Hepatocyte (in vitro differentiated cells): Measurements from ENCODE around the gene CDC45. TPM values are rescaled to one million over a fixed set of nuclear protein-coding genes. Genes with fewer than 3 reads are reported as not detected.

Experiments used
- DNase-seq: peaks from one replicate; pipeline ENCODE4 v3.0.0-alpha.2; 2016; ENCODE audit warnings: low spot score
- H2AFZ ChIP-seq: fragments of 200-600 bp; sonication (generic); 2 replicates; pipeline ENCODE4 v1.6.0; 2016; ENCODE audit warnings: antibody characterized with exemption, mild to moderate bottlenecking
- H3K27ac ChIP-seq: fragments of 200-600 bp; sonication (generic); 2 replicates; pipeline ENCODE4 v1.5.1; 2016; ENCODE audit warnings: mild to moderate bottlenecking
- H3K27me3 ChIP-seq: fragments of 200-600 bp; sonication (generic); 2 replicates; pipeline ENCODE4 v1.6.1; 2016
- H3K36me3 ChIP-seq: fragments of 200-600 bp; sonication (generic); replicated peaks from 2 replicates; pipeline ENCODE4 v1.5.1; 2016; ENCODE audit warnings: low read depth; ENCODE audit not compliant: insufficient read depth
- H3K4me1 ChIP-seq: fragments of 200-600 bp; sonication (generic); 2 replicates; pipeline ENCODE4 v1.5.1; 2016; ENCODE audit warnings: mild to moderate bottlenecking, moderate library complexity; ENCODE audit not compliant: insufficient read depth
- H3K4me2 ChIP-seq: fragments of 200-600 bp; sonication (generic); 2 replicates; pipeline ENCODE4 v1.6.0; 2016
- H3K4me3 ChIP-seq: fragments of 200-600 bp; sonication (generic); 2 replicates; pipeline ENCODE4 v1.5.1; 2016; ENCODE audit warnings: mild to moderate bottlenecking
- H3K79me2 ChIP-seq: fragments of 200-600 bp; sonication (generic); 2 replicates; pipeline ENCODE4 v1.6.0; 2017; ENCODE audit warnings: mild to moderate bottlenecking
- H3K9me2 ChIP-seq: fragments of 200-600 bp; sonication (generic); replicated peaks from 2 replicates; pipeline ENCODE4 v1.6.0; 2017; ENCODE audit warnings: mild to moderate bottlenecking; ENCODE audit not compliant: insufficient read depth
- H3K9me3 ChIP-seq: fragments of 200-600 bp; sonication (generic); 2 replicates; pipeline ENCODE4 v1.5.1; 2016; ENCODE audit warnings: low read depth, mild to moderate bottlenecking
- H4K20me1 ChIP-seq: fragments of 200-600 bp; sonication (generic); 2 replicates; pipeline ENCODE4 v1.6.0; 2016; ENCODE audit warnings: mild to moderate bottlenecking; ENCODE audit not compliant: insufficient read depth, poor library complexity, severe bottlenecking
- CTCF ChIP-seq: fragments of 200-600 bp; sonication (generic); IDR thresholded peaks from 2 replicates; pipeline ENCODE4 v1.5.1; 2016; ENCODE audit warnings: antibody characterized with exemption, mild to moderate bottlenecking; ENCODE audit not compliant: poor library complexity
- EZH2 ChIP-seq: fragments of 200-600 bp; sonication (generic); IDR thresholded peaks from 2 replicates; pipeline ENCODE4 v1.6.1; 2016; ENCODE audit warnings: antibody characterized with exemption, mild to moderate bottlenecking, borderline replicate concordance
- EZH2phosphoT487 ChIP-seq: fragments of 200-600 bp; sonication (generic); IDR thresholded peaks from one replicate; pipeline ENCODE4 v1.6.1; 2018; ENCODE audit warnings: antibody characterized with exemption, mild to moderate bottlenecking, low read depth, moderate library complexity; ENCODE audit not compliant: unreplicated experiment, severe bottlenecking
- WGBS: methylation state at CpG from one replicate; pipeline ENCODE4 v1.1.6; 2016; ENCODE audit warnings: low lambda C conversion rate; ENCODE audit errors: missing lambda C conversion rate; 5-methylcytosine and 5-hydroxymethylcytosine counted together
- polyA plus RNA-seq: library from polyadenylated mRNA; unstranded; fragments of >200 nt; fragmentation: Nextera tagmentation; extraction: Ambion mirVana; gene quantifications from 2 replicates; pipeline ENCODE4 v1.2.1, GENCODE V29; 2016
- total RNA-seq: library from RNA; depleted of rRNA; stranded (reverse); fragments of >200 nt; gene quantifications from 2 replicates; pipeline ENCODE4 v1.2.3, GENCODE V29; 2014

Gene CDC45
- total and polyA plus RNA-seq, 2 experiments from 2014 or later: 3.5 to 6.5 TPM

- H3K9me2 ChIP-seq: no peaks in the 10 kb centered on the region
- peaks cover 34% of the 10 kb centered on the region for H3K27me3 ChIP-seq
- no peaks in the 10 kb centered on the region for H3K36me3 ChIP-seq
- no peak overlapping the region for H3K4me2 ChIP-seq
- no peaks in the 10 kb centered on the region for H4K20me1 ChIP-seq
- no peak overlapping the region for H3K4me3 ChIP-seq
- 94% methylated on average over 6 of the region's 6 CpGs for WGBS
- no peak for TF ChIP-seq CTCF
- no peak for TF ChIP-seq EZH2
- TF ChIP-seq EZH2phosphoT487: no peak
- H3K4me1 ChIP-seq: peaks cover 13% of the 10 kb centered on the region
- no peak for DNase-seq
- no peaks in the 10 kb centered on the region for H3K9me3 ChIP-seq
- H3K27ac ChIP-seq: no peak overlapping the region
- H3K79me2 ChIP-seq: no peaks in the 10 kb centered on the region
- H2AFZ ChIP-seq: no peak overlapping the region
Observed at GRCh38 chr22:19520007-19520406, 40.3 kb downstream of the CDC45 start.

GRCh38 chr22:19520566-19521305, 41.0 kb downstream of the CDC45 start:
- H3K4me3 ChIP-seq: no peak overlapping the region
- 99% methylated on average over 10 of the region's 10 CpGs for WGBS

GRCh38 chr22:19522190-19522880, 42.6 kb downstream of the CDC45 start:
- peaks cover 55% of the 10 kb centered on the region for H3K27me3 ChIP-seq
- H3K4me3 ChIP-seq: no peak overlapping the region
- H3K9me2 ChIP-seq: no peaks in the 10 kb centered on the region
- H3K36me3 ChIP-seq: no peaks in the 10 kb centered on the region
- 91% methylated on average over 14 of the region's 16 CpGs for WGBS
- H3K27ac ChIP-seq: no peak overlapping the region
- H3K9me3 ChIP-seq: no peaks in the 10 kb centered on the region
- H3K4me2 ChIP-seq: no peak overlapping the region
- DNase-seq: no peak
- no peaks in the 10 kb centered on the region for H4K20me1 ChIP-seq
- no peak overlapping the region for H2AFZ ChIP-seq
- TF ChIP-seq EZH2: no peak
- TF ChIP-seq CTCF: no peak
- no peak for TF ChIP-seq EZH2phosphoT487
- no peaks in the 10 kb centered on the region for H3K79me2 ChIP-seq
- H3K4me1 ChIP-seq: peaks cover 13% of the 10 kb centered on the region

More at GRCh38 chr22:19520566-19521305, 41.0 kb downstream of the CDC45 start:
- Histone ChIP-seq H2AFZ (no peak overlapping the region), H4K20me1 (no peaks in the 10 kb centered on the region), H3K4me1 (peaks cover 13% of the 10 kb centered on the region), H3K9me2 (no peaks in the 10 kb centered on the region), H3K79me2 (no peaks in the 10 kb centered on the region), H3K27me3 (peaks cover 42% of the 10 kb centered on the region), H3K27ac (no peak overlapping the region), H3K9me3 (no peaks in the 10 kb centered on the region), H3K36me3 (no peaks in the 10 kb centered on the region), H3K4me2 (no peak overlapping the region)
- TF ChIP-seq EZH2phosphoT487: no peak
- TF ChIP-seq EZH2: no peak
- no peak for DNase-seq

DNA sequence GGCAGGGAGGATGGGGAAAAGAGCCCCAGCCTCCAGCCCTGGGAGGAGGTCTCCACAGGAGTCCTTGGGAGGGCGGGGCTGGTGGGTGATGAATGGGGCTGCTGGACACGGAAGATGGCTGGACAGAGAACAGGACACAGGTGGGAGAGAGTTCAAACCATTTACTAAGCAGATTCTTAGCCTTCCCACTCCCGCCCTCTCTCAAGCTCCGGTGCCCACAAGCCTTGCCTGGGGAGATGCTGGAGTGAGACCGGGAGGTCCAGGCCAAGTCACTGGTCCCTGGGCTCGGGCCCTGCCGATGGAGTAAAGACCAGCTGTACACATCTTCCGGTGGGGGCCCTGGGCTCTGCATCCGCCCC, 43.1 kb downstream of the CDC45 start:
- Histone ChIP-seq H3K27me3 (peaks cover 55% of the 10 kb centered on the region), H3K4me3 (no peak overlapping the region), H3K36me3 (no peaks in the 10 kb centered on the region), H3K9me3 (no peaks in the 10 kb centered on the region), H2AFZ (no peak overlapping the region), H3K9me2 (no peaks in the 10 kb centered on the region), H3K4me1 (peaks cover 13% of the 10 kb centered on the region), H4K20me1 (no peaks in the 10 kb centered on the region), H3K27ac (no peak overlapping the region), H3K4me2 (peak overlapping the region; percentile 88), H3K79me2 (no peaks in the 10 kb centered on the region)
- DNase-seq: no peak
- no peak for TF ChIP-seq EZH2phosphoT487
- TF ChIP-seq EZH2: no peak
- TF ChIP-seq CTCF: no peak
- 38% methylated on average over 9 of the region's 9 CpGs for WGBS
